DLD1 (cell line): ENCODE results near the gene PDE6C.

ENCODE experiments used
- in situ Hi-C: cut with HindIII; loops from 2 replicates; pipeline ENCODE4 v1.10.0; 2017; ENCODE audit warnings: low sequenced_read_pairs

PDE6C gene

DNA sequence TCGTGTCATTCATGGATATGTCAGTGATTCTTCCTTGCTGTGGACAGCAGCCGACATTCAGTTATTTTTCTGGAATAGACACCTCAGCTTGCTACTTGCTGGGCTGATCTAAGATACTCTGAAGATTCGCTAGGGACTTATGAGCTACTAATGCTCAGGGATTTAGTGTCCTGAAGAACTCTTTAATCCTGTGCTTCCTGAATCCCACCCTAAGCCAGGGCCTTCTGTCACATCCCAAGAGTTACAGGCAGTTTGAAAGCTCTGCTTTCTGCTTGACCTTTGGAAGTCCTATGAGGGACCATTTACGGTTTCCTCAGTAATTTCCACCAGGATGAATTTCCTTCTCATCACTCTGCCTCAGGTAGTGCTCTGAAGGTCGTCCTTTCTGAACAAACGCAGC lies at the start of gene PDE6C:
TSS of gene PDE6C (plus strand) at position 227 of the 400 bp plus-strand sequence. CDS start 189 bp downstream, outside the sequence.
- in situ Hi-C loops, result no loop called here

DNA sequence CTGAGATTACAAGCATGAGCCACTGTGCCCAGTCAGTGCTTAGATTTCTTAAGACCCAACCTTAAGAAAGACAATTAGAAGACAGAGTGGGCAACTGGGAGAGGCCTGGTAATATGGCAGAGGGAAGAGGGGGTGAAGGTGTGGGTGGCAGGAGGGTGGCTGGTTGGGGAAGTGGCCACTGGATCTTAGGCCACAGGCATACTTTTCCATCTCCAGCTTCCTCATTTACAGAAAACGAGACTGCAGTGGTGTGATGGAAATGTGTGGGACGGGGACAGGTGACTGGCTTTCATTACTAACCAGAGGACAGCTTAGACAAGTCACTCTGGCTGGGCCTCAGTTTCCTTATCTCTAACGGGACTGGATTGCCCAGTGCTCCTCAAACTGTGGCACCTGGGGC lies 46.9 kb upstream of the PDE6C start:
- in situ Hi-C loops, result no loop called here

DNA sequence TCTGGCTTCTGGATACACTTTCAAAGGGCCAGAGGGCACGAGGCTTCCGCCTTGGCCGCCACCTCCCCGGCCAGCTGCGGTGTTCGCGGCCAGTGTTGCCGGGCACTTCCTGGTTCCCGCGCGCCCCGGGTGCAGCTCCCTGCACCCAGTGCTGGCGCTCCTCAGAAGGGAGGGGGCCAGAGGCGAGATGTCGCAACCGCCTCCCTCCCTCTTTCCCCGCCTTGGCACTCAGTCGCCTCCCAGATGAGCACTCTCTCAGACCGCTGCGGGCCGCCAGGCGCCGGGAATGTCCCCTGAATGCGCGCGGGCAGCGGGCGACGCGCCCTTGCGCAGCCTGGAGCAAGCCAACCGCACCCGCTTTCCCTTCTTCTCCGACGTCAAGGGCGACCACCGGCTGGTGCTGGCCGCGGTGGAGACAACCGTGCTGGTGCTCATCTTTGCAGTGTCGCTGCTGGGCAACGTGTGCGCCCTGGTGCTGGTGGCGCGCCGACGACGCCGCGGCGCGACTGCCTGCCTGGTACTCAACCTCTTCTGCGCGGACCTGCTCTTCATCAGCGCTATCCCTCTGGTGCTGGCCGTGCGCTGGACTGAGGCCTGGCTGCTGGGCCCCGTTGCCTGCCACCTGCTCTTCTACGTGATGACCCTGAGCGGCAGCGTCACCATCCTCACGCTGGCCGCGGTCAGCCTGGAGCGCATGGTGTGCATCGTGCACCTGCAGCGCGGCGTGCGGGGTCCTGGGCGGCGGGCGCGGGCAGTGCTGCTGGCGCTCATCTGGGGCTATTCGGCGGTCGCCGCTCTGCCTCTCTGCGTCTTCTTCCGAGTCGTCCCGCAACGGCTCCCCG lies 45.7 kb upstream of the PDE6C start, which contains the start of gene FFAR4:
TSS of gene FFAR4 (plus strand) at position 231 of the 842 bp plus-strand sequence. CDS start at position 287, 56 bp downstream.
- in situ Hi-C loops, result no loop called here

DNA sequence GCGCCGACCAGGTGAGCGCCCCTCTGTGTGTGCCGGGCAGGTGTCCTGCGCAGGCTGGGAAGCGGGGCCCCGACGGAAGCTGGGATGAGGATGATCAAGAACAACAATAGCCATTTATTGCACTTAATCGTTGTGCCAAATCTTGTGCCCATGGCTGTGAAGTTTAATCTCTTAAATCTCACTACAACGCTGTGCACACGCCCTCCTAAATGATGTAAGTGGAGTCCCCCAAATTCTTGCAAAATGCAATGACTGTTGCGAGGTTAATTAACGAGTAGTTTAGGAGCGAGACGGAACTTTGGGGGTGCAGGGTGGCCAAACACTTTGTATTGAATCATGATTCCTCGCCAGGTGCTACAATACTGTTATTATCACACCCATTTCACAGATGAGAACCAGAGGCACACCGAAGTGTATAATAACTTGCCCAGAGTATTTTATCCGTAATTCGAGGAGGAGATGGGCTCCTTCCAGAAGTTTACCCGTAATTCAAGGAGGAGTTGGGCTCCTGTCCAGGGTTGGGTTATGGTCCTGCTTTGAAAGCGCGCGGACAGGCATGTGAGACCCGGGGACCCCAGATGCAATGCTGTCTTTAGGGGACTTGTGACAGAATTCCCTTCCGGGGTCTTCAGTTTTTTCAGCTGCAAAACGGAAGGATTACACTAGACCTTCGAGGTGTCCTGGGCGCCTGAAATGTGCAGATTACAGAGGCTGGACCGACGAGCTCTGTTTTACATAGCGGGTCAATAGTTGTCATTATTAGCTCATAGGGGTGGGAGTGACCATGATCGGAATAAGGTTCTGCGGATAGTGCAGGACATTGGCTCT lies 44.8 kb upstream of the PDE6C start:
- in situ Hi-C loops, result no loop called here

DNA sequence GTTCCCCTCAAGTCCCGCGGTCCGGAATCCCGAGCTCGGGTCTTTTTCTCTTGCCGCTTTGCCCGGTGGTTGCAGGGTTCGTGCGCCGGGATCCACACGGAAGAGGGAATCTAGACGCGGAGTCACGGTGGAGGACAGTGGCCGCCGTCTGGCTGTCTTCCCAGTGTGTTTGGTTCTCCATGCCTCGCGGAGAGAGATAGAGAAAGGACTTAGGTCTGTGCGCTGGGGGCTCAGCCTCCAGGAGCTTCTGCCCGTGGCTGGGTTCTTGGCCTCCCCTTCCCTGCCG lies 44.3 kb upstream of the PDE6C start:
- in situ Hi-C loops, result no loop called here

DNA sequence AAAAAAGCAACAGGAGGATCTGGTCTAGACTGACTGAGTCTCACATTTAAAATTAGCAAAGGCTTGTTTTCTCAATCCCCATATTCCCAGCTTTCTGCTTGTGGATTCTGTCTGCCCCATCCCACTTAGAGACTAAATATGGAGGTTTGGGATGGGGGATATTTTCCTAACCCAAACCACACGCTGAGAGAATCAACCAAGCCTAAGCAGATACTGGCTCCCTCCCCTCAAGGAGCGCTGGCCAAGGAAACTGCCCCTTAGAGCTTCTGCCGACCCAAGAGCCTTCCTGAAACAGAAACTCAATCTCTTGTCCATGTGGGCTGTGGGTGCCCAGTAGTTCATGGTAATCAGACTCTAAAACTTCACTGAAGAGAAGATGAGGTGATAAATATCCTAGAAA lies 42.0 kb upstream of the PDE6C start:
- in situ Hi-C loops, result loop anchor here (5.0 kb wide), 1 partner anchor 62 kb away; no protein-coding TSS in a partner anchor

DNA sequence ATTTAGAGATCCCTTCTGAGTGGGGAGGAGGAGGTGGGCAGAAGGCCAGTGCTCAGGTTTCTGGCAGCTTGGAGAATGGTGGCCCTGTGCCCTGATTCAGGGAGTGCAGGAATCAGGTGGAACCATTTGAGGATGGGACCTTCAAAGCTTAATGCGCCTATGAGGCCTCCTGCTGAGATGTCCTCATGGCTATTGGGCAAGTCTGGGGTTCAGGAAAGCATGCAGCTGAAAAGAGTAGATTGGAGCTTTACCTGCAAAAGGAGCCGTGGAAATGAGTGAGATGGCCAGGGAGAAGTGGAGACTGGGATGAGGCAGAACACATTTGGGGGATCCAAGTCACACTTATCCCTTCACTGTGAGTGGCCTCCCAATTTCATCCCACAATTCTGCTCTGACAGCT lies 39.7 kb upstream of the PDE6C start:
- in situ Hi-C loops, result loop anchor here (5.0 kb wide), 1 partner anchor 60 kb away; no protein-coding TSS in a partner anchor

DNA sequence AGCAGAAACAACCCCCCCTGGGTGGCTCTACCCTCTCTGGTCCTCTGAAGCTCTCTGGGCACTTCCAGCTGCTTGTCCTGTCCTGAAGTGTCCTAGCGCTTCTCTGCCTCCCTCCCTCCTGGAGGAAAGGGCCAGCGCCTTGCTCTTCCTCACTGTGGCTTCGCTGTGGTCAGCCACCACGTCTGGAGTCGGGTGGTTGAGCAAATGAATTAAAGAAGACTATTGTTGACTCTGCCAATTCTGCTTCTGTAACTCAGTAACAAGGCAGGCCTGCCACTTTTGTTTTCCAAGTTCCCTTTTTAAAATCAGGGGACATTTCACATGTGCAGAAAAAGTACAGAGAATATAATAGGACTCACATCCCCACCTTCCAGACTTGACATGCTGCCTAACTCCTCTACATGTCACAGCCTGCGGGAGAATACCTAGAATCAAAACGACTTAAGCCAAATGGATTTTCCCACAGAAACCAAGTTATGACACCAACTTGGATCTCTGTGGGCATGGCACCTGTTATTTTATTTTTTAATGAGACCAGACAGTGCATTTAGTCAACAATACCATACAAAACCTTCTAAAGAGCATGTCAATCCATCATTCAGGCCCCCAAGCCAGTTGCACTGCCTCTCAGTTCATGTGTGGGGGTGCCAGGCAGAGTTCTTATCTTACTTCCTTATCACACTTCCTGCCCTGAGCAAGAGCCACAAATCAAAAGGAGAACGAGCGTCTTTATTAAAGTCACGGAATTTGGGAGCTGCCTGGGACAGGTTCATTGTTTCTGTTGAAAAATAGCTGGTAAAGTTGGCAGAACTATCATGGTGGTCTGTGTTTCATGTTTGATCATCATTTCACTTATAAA lies 39.1 kb upstream of the PDE6C start:
- in situ Hi-C loops, result loop anchor here (5.0 kb wide), 1 partner anchor 59 kb away; no protein-coding TSS in a partner anchor

DNA sequence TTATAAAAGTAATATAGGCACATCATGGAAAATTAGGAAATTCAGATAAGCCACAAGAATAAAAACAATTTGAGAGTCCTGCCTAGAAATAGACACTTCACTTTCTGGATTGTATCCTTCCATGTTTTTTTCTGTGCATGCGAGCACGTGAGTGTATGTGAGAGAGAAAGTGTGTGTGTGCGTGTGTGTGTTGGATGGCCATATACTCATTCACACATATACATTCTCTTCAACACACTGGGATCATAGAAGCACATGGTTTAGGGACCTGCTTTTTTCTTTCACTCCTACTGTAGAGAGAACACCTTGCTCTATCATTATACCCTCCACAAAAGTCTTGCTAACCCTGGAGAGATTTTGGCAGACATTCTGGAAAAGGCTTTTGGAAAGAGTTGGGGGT lies 38.4 kb upstream of the PDE6C start:
- in situ Hi-C loops, result loop anchor here (5.0 kb wide), 1 partner anchor 58 kb away; no protein-coding TSS in a partner anchor

DNA sequence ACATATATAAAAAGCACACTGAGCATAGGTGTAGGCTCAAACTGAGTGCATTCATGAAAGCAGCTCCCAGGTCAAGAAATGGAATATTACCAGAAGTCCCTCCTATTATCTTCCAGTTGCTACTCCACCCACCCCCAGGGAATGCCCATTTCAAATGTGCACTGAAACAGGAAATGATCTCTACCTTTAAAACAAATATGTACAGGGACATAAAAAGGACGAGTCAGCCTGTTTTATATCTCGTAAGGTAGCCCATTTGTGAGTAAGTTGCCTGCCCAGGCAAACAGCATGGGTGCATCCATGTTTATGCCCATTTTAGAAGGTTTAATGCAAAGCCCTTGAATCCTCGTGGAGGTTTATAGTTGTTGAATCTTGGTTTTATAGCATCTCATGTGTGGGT lies 35.4 kb upstream of the PDE6C start:
- in situ Hi-C loops, result no loop called here

DNA sequence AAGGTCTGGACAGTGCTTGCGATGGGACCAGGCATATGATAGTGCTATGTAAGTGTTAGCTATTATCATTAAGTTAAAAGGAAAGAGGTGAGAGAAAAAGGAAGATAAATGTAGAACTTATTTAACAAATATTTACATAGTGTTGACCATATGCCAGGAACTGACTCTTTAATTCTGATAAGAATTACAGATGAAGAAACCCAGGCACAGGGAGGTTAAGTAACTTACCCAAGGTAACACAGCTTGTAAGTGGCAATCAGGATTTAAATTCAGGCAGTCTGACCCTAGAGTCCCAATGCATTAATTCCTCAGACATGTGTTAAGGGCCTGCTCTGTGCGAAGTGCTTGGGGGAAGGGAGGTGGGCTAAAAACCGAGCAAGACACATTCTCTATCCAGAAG lies 34.8 kb upstream of the PDE6C start:
- in situ Hi-C loops, result no loop called here

DNA sequence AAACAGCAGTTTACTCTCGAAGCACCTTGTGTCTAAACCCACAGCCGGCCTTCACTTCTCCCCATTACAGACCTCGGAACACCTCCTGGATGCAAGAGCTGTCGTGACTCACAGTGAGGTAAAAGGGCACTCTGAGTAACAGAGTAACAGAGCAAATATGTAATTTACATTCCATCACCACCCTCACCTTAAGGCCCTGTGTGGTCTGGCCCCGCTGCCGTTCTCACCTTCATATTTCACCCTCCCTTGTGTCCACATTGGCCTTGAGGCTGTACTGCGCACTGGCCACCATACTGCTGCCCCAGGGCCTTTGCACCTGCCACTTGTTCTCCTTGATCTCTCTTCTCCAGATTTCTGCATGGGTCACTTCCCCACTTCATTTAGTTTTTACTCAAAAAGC lies 33.2 kb upstream of the PDE6C start:
- in situ Hi-C loops, result no loop called here

DNA sequence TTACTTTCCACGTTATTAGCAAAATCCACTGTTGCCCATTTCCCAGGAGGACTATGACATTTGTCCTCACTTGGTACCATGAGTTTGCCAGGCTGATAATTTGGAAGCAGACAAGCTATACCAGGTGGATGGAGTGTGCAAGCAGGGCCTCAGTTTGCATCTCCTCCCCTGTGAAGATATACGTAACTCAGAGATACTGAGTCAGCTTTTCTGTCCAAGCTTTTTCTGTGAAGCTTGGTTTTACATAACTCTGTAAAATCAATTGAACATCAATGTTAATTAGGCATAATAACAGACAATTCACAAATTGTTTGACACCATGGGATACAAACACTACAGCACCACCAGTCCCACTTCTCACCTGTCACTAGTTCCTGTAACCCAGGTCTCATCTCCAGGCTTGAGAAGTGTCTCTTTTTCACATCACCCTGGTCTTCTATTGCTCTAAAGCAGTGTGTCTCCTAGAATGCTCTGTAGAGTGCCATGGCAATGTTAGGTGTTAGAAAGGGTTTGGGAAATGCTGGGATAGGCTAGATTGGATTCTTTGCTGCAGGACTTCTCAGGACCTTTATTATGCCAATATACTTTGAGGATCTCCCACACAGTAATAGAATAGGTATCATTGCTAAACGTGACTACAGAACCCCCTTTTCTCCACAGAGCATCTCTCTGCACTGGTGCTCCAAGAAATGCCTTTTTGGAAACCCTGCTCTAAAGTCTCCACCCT lies 32.2 kb upstream of the PDE6C start:
- in situ Hi-C loops, result no loop called here

DNA sequence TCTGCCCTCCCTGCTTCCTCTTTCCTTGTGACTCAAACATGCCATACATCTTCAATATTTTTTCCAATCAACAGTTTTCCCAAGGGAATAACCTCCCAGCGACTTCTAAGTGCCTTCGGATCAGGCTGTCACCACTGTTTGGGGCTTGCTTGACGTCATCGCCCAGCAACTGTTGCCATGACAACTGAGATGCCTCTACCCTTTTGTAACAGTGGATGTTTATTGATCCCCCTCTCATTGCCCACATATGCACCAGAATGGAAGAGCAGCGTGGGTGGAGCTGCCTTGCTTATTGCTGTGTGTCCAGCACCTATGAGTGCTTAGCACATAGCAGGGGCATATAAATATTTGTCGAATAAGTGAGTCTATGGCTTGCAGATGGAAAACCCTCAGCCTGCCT lies 31.5 kb upstream of the PDE6C start:
- in situ Hi-C loops, result no loop called here

DNA sequence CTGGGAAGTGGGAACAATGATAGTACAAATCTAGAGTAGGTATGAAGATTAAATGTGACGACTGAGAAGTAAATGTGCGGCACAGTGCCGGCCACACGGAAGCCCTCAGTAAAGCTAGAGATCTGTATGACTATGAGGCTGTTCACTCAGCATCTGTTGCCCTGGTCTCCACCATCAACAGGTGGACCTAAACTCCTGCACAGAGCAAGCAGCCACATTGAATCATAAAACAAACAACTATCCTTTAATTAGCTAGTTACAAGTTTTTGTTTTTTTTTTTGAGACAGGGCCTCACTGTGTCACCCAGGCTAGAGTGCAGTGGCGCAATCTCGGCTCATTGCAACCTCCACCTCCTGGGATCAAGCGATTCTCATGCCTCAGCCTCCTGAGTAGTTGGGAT lies 27.9 kb upstream of the PDE6C start:
- in situ Hi-C loops, result no loop called here

DNA sequence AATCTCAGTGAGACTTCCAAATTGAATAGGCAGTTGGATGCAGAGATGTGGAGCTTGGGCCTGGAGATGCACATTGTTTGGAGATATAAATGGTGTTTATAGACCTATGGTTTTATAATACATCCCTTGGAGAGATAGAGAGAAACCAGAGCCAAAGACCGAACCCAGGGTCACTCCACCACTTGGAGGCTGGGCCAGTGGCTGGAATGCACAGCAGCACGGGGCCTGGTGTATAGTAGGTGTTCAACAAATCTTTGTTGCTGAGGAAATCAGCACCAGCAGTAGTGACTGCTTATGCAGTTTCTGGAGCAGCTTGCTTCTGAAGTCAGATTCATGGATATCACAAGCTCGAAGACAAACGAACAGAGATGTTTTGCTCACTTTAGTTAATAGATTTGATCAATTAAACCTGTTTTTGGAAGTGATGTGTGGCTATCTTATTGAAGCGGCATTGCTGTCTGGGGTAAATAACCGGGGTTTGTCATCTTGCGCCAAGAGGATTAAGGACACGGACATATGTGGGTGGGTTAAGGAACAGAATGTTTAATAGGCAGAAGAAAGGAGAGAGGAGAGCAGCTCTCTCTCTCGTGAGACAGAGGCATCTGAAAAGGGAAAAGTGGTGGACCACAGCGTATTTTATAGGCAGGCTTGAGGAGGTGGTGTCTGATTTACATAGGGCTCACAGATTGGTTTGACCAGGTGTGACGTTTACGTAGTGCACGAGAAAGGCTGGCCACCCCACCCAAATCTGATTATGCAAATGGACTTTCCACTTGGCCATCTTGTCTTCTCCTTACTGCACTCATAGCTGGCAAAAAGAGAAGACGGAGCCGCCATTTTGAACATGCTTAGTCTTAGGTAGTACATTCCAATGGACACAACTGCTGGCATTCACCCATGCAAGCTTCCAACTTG lies 22.4 kb upstream of the PDE6C start:
- in situ Hi-C loops, result no loop called here

DNA sequence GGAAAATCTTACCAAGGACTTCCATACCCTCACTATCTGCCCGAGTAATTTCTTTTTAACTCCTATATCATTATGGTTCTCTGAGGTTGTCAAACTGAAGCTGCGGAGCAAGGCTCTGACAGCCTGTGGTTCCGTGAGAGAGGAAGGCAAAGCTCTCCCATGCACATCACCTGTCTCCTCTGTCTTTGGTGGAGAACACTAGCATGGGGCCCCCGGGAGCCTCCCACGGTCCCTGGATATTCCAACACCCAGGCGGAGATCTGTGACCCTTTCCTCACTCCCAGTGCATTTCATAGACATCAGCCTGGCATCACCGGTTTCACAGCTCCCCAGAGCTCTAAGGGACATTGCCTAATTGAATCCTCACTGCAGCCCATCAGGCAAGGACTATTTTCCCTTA lies 21.7 kb upstream of the PDE6C start:
- in situ Hi-C loops, result no loop called here

DNA sequence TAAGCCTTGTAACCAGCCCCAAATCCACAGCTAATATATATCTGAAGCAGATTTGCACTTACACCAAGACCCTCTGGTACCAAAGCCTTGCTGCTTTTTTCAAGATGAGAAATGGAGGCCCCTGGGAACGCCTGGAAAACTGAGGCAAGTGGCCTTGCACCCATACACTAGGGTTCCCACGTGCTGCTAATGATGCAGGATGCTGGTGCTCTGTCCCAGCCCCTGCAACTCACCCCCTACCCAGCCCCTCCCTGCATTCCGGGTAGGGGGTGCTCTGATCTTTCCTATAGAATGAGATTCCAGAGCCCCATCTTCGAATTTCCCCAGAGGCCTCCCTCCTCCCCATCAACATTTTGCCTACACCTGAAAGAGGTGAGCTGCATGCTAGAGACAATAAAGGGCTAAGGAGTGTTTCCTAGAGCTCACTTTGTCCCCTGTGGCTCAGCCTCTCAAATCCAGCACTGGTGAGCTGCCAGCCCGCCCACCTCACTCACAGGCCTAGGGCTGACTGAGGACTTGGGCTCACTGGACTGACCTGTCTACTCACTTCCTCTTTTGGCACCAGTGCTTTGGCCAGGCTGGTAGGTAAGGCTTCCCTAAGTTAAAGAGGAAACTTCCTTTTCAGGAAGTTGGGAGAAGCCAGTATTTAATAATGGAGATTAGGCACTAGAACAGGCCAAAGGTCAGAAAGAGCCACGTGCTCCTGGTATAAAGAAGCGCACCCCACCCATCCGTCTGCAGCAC lies 21.1 kb upstream of the PDE6C start:
- in situ Hi-C loops, result no loop called here

DNA sequence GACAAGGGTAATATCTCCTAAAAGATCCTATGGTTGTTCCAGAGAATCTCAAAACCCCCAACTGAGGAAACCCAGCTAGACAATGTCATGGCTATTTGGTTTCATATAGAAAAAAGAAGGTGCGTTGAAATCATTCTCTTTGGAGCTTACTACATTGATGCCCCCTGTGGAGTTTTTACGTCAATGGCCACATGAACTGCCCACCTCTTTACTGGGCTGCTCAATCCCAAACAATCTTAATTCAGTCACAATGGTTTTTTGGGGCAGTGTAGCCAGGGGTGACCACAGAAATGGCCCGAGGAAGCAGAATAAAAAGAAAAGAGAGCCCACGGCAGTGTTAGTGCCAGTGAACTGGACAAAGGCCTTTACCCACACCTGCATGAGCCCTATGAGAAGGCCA lies 19.1 kb upstream of the PDE6C start:
- in situ Hi-C loops, result no loop called here
